GM21423 (cell line): ENCODE data around the gene HMG20A.

Experiments
- ATAC-seq: cut with Tn5 transposase; IDR thresholded peaks from one replicate; pipeline ENCODE4 v1.9.1; 2021; ENCODE audit warnings: mild to moderate bottlenecking, moderate library complexity; ENCODE audit not compliant: unreplicated experiment

Gene HMG20A

GRCh38 chr15:77420610-77421369 is at the start of gene HMG20A:
HMG20A (plus strand) TSS chr15:77420888; CDS start chr15:77458408, 37,520 bp downstream.
- ATAC-seq = peak; percentile 30

GRCh38 chr15:77371850-77372563 is 48.7 kb upstream of the HMG20A start:
- ATAC-seq = no peak

- ATAC-seq = no peak
These were observed 47.2 kb upstream of the HMG20A start for GRCh38 chr15:77373441-77373840.

- no peak for ATAC-seq
These were observed 45.6 kb upstream of the HMG20A start for GRCh38 chr15:77375133-77375532.

GRCh38 chr15:77376770-77377169 is 43.9 kb upstream of the HMG20A start:
- ATAC-seq = no peak

GRCh38 chr15:77380033-77380432 is 40.7 kb upstream of the HMG20A start:
- no peak for ATAC-seq

- ATAC-seq = no peak
These were observed 36.6 kb upstream of the HMG20A start for GRCh38 chr15:77384086-77384485.

GRCh38 chr15:77384589-77385359 is 35.9 kb upstream of the HMG20A start:
- ATAC-seq = no peak

GRCh38 chr15:77386626-77387025 is 34.1 kb upstream of the HMG20A start:
- no peak for ATAC-seq

- ATAC-seq = no peak
These were observed 33.2 kb upstream of the HMG20A start for GRCh38 chr15:77387365-77388105.

GRCh38 chr15:77391372-77391951 is 29.2 kb upstream of the HMG20A start:
- no peak for ATAC-seq

GRCh38 chr15:77392762-77393470 is 27.8 kb upstream of the HMG20A start:
- no peak for ATAC-seq

- no peak for ATAC-seq
These were observed 27.2 kb upstream of the HMG20A start for GRCh38 chr15:77393471-77393840.

- ATAC-seq = no peak
These were observed 25.5 kb upstream of the HMG20A start for GRCh38 chr15:77395013-77395774.

- no peak for ATAC-seq
These were observed 24.0 kb upstream of the HMG20A start for GRCh38 chr15:77396692-77397091.

- no peak for ATAC-seq
These were observed 21.8 kb upstream of the HMG20A start for GRCh38 chr15:77398927-77399326.

GRCh38 chr15:77400258-77400657 is 20.4 kb upstream of the HMG20A start:
- ATAC-seq = no peak

- ATAC-seq = no peak
These were observed 17.8 kb upstream of the HMG20A start for GRCh38 chr15:77402740-77403379.
